Uterus (tissue), 2 donors: Measurements from ENCODE around the gene CWC27.

ENCODE experiments used
- CTCF ChIP-seq, 4 experiments: fragments of 200-600 bp in 2 of 4; fragments of 450-650 bp in 2 of 4; sonication (generic) in 2 of 4; IDR thresholded peaks; one replicate each; pipeline ENCODE4 v1.5.1; 2016 to 2019; ENCODE audit warnings: antibody characterized with exemption in 4 of 4, mild to moderate bottlenecking in 2 of 4, moderate library complexity in 1 of 4
- POLR2A ChIP-seq, 2 donors: fragments of 450-650 bp; IDR thresholded peaks; one replicate each; pipeline ENCODE4 v1.6.1; 2016; ENCODE audit warnings: antibody characterized with exemption in 2 of 2, mild to moderate bottlenecking in 1 of 2, moderate library complexity in 1 of 2

- TF ChIP-seq POLR2A (IDR thresholded peaks at IDR 0.05), result peak; percentile 23 to 63
- TF ChIP-seq CTCF (IDR thresholded peaks at IDR 0.05), result peak; percentile 21 to 45 (median 25)
These were observed 266.8 kb downstream of the CWC27 start for GRCh38 chr5:65035211-65036206.
